ENCODE results near the gene ZDHHC7.

The ZDHHC7 gene

GRCh38 chr16:84959784-84960417 is 51.4 kb downstream of the ZDHHC7 start:
- Histone ChIP-seq H3K27ac (ENCODE audit: poor library complexity, severe bottlenecking) (no peak overlapping the region), H3K4me3 (ENCODE audit: severe bottlenecking) (no peak overlapping the region), H3K9me3 (ENCODE audit: severe bottlenecking) (no peaks in the 10 kb centered on the region), H3K27me3 (ENCODE audit: insufficient read depth, poor library complexity, severe bottlenecking) (no peaks in the 10 kb centered on the region), H3K36me3 (ENCODE audit: low read depth) (no peaks in the 10 kb centered on the region), H3K4me1 (ENCODE audit: insufficient read depth, poor library complexity, severe bottlenecking) (no peaks in the 10 kb centered on the region)
- no peak for TF ChIP-seq CTCF (IDR thresholded peaks at IDR 0.05; ENCODE audit: poor library complexity, severe bottlenecking)
- ATAC-seq (ENCODE audit: low read depth) (no peak), DNase-seq (ENCODE audit: low spot score) (no peak)

DNA sequence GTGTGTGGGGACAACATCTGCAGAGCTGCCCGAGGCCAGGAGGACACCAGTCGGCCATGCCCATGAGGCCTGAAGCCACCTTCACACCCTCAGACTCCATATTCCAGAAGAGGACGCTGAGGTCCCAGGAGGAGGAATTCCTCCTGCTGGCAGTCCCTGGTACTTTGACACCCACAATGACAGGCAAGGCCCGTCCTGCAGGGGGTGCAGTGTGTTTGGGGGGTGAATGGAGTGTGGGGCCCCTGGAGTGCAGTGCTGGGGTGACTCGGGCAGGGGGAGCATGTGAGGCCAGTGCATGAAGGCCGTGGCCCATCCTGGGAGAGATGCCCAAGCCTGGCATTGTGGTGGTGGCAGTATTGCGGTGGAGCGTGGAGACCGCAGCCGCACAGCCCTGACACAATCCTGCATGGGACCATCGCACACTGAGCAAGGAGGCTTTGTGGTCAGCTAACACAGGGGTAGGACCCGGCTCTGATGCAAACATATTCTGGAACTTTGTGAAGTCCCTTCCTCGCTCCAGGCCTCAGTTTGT is 52.2 kb downstream of the ZDHHC7 start:
- H3K9me3 ChIP-seq (ENCODE audit: severe bottlenecking), result no peaks in the 10 kb centered on the region
- H3K27ac ChIP-seq (ENCODE audit: poor library complexity, severe bottlenecking), result no peak overlapping the region
- no peaks in the 10 kb centered on the region for H3K27me3 ChIP-seq (ENCODE audit: insufficient read depth, poor library complexity, severe bottlenecking)
- no peak overlapping the region for H3K4me3 ChIP-seq (ENCODE audit: severe bottlenecking)
- H3K4me1 ChIP-seq (ENCODE audit: insufficient read depth, poor library complexity, severe bottlenecking), result no peaks in the 10 kb centered on the region
- peak; percentile 21 for TF ChIP-seq CTCF (IDR thresholded peaks at IDR 0.05; ENCODE audit: poor library complexity, severe bottlenecking)
- ATAC-seq (ENCODE audit: low read depth) (peak; percentile 45; the same call in 2 of the 3 replicates), DNase-seq (ENCODE audit: low spot score) (no peak)
- no peaks in the 10 kb centered on the region for H3K36me3 ChIP-seq (ENCODE audit: low read depth)

GRCh38 chr16:84957792-84958191 is 53.5 kb downstream of the ZDHHC7 start:
- TF ChIP-seq CTCF (IDR thresholded peaks at IDR 0.05; ENCODE audit: poor library complexity, severe bottlenecking), result no peak
- DNase-seq (ENCODE audit: low spot score) (no peak), ATAC-seq (ENCODE audit: low read depth) (no peak)
- H3K4me1 ChIP-seq (ENCODE audit: insufficient read depth, poor library complexity, severe bottlenecking), result no peaks in the 10 kb centered on the region
- H3K27ac ChIP-seq (ENCODE audit: poor library complexity, severe bottlenecking), result no peak overlapping the region
- H3K4me3 ChIP-seq (ENCODE audit: severe bottlenecking), result no peak overlapping the region
- no peaks in the 10 kb centered on the region for H3K9me3 ChIP-seq (ENCODE audit: severe bottlenecking)
- no peaks in the 10 kb centered on the region for H3K36me3 ChIP-seq (ENCODE audit: low read depth)
- no peaks in the 10 kb centered on the region for H3K27me3 ChIP-seq (ENCODE audit: insufficient read depth, poor library complexity, severe bottlenecking)

GRCh38 chr16:84957192-84957591 is 54.1 kb downstream of the ZDHHC7 start:
- Histone ChIP-seq H3K36me3 (ENCODE audit: low read depth) (no peaks in the 10 kb centered on the region), H3K9me3 (ENCODE audit: severe bottlenecking) (no peaks in the 10 kb centered on the region), H3K27ac (ENCODE audit: poor library complexity, severe bottlenecking) (no peak overlapping the region), H3K4me3 (ENCODE audit: severe bottlenecking) (no peak overlapping the region), H3K27me3 (ENCODE audit: insufficient read depth, poor library complexity, severe bottlenecking) (no peaks in the 10 kb centered on the region), H3K4me1 (ENCODE audit: insufficient read depth, poor library complexity, severe bottlenecking) (no peaks in the 10 kb centered on the region)
- TF ChIP-seq CTCF (IDR thresholded peaks at IDR 0.05; ENCODE audit: poor library complexity, severe bottlenecking), result no peak
- no peak for ATAC-seq (ENCODE audit: low read depth)
- no peak for DNase-seq (ENCODE audit: low spot score)

GRCh38 chr16:84955427-84955826 is 55.9 kb downstream of the ZDHHC7 start:
- Histone ChIP-seq H3K36me3 (ENCODE audit: low read depth) (no peaks in the 10 kb centered on the region), H3K4me1 (ENCODE audit: insufficient read depth, poor library complexity, severe bottlenecking) (no peaks in the 10 kb centered on the region), H3K27me3 (ENCODE audit: insufficient read depth, poor library complexity, severe bottlenecking) (no peaks in the 10 kb centered on the region), H3K27ac (ENCODE audit: poor library complexity, severe bottlenecking) (no peak overlapping the region), H3K9me3 (ENCODE audit: severe bottlenecking) (no peaks in the 10 kb centered on the region), H3K4me3 (ENCODE audit: severe bottlenecking) (no peak overlapping the region)
- TF ChIP-seq CTCF (IDR thresholded peaks at IDR 0.05; ENCODE audit: poor library complexity, severe bottlenecking), result no peak
- no peak for ATAC-seq (ENCODE audit: low read depth)
- DNase-seq (ENCODE audit: low spot score), result no peak

Measured in RWPE2 (cell line).